ENCODE results near the gene YRDC. TPM values are rescaled to one million over a fixed set of nuclear protein-coding genes. Genes with fewer than 3 reads are reported as not detected.

Gene YRDC
- total RNA-seq, 3 donors from 2014 or later = 11.6 to 19.3 (median 12.5) TPM

DNA sequence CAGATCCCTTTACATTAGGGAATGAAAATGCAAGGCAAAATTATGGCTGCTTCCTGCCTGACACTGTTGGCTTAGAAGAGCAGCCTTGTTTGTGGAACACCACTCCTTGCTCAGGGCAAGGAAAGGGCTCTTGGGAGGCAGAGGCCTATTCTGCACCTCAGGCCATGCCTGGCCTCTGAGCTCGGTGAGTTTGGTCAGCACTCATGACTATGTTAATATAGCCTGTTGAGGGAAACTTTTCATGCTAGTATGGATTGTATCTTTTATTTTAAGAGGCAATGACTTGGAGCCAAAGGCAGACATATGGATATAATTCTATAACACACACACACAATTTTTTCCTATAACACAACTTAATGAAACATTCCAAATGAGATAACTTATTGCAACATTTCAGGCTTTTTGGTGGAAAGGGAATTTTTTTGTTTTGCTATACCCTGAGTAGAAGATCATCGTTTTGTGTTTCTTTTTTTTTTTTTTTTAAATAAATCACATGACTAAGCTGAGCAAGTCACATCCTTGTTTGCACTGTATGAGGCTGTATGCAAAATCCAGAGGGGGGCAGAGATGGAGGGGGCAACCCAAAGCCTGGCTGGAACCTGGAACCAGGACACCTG lies 5.6 kb upstream of the YRDC start:
- Histone ChIP-seq H3K36me3 (peaks cover 2% of the 10 kb centered on the region), H3K4me1 (peaks cover 0 to 6% of the 10 kb centered on the region in 2 donors), H3K4me3 (no peak overlapping the region), H3K27ac (no peak overlapping the region), H3K9me3 (no peaks in the 10 kb centered on the region), H3K27me3 (no peaks in the 10 kb centered on the region)
- TF ChIP-seq POLR2A (IDR thresholded peaks at IDR 0.05) = no peak
- TF ChIP-seq, protein P1, sequence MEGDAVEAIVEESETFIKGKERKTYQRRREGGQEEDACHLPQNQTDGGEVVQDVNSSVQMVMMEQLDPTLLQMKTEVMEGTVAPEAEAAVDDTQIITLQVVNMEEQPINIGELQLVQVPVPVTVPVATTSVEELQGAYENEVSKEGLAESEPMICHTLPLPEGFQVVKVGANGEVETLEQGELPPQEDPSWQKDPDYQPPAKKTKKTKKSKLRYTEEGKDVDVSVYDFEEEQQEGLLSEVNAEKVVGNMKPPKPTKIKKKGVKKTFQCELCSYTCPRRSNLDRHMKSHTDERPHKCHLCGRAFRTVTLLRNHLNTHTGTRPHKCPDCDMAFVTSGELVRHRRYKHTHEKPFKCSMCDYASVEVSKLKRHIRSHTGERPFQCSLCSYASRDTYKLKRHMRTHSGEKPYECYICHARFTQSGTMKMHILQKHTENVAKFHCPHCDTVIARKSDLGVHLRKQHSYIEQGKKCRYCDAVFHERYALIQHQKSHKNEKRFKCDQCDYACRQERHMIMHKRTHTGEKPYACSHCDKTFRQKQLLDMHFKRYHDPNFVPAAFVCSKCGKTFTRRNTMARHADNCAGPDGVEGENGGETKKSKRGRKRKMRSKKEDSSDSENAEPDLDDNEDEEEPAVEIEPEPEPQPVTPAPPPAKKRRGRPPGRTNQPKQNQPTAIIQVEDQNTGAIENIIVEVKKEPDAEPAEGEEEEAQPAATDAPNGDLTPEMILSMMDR (IDR thresholded peaks at IDR 0.05) = no peak
- no peak for TF ChIP-seq POLR2AphosphoS5 (IDR thresholded peaks at IDR 0.05)
- no peak for DNase-seq (ENCODE audit: low spot score in 2 of 2)
- intact Hi-C loops (cut with DNase I; ENCODE audit: low total_unique reads) = no loop called here

DNA sequence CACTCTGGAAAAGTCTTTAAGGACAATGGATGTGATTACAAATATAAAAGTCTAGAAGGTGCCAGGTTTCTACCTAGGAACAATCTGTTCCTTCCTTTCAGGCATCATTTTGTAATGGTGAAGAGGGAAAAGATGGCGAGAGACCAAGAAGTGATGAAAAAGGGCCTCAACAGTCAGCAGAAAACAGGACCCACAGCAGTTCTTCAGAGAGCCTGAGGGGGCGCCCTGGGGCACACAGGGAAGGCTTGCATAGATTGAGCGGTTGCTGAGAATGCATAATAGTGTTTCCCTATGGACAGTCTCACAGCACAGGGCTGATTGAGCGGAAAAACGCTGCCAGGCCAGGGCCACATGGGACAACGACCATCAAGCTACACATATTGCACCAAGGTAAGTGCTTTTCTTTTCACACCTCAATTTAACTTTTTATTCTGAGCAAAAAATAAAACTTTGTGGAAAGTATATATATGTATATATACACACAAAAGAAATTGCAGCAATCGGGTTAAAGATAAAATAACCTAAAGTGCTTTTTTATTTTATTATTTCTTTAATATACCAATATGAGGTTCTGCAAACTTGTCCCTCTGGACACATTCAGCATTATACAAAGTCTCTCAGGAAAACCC lies 3.1 kb upstream of the YRDC start:
- TF ChIP-seq POLR2A (IDR thresholded peaks at IDR 0.05) (no peak), POLR2AphosphoS5 (IDR thresholded peaks at IDR 0.05) (no peak)
- TF ChIP-seq, protein P1 (IDR thresholded peaks at IDR 0.05) = peak; percentile 8 to 45 (median 39)
- H3K27me3 ChIP-seq = no peaks in the 10 kb centered on the region
- peaks cover 4 to 14% of the 10 kb centered on the region in 2 donors for H3K4me1 ChIP-seq
- H3K36me3 ChIP-seq = peaks cover 2% of the 10 kb centered on the region
- no peak overlapping the region for H3K27ac ChIP-seq
- DNase-seq (ENCODE audit: low spot score in 2 of 2) = peak; percentile 42 to 71
- H3K4me3 ChIP-seq = no peak overlapping the region
- intact Hi-C loops (cut with DNase I; ENCODE audit: low total_unique reads) = no loop called here
- no peaks in the 10 kb centered on the region for H3K9me3 ChIP-seq

DNA sequence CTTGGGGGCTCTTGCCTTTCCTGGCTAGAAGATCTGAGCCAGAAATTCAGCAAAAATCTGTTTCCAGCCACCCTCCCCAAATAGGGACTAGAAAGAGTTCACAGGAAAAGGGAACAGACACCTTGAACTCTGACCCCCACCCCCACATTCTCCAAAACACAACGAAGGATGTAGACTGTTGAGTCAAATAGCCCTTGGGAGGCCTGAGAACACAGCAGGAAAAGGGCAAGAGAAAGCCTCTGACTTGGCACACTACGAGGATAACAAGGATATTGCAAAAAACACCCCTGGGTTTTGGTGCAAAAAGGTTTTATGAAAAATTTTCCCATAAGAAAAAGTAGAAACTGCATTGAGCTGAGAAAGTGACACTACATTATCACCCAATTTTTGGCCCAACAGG lies 1.9 kb upstream of the YRDC start:
- no peaks in the 10 kb centered on the region for H3K27me3 ChIP-seq
- H3K36me3 ChIP-seq = peaks cover 1% of the 10 kb centered on the region
- no peak overlapping the region for H3K27ac ChIP-seq
- H3K4me3 ChIP-seq = no peak overlapping the region
- TF ChIP-seq, protein P1 (IDR thresholded peaks at IDR 0.05) = no peak
- no peak for TF ChIP-seq POLR2AphosphoS5 (IDR thresholded peaks at IDR 0.05)
- TF ChIP-seq POLR2A (IDR thresholded peaks at IDR 0.05) = no peak
- peaks cover 4 to 14% of the 10 kb centered on the region in 2 donors for H3K4me1 ChIP-seq
- H3K9me3 ChIP-seq = no peaks in the 10 kb centered on the region
- DNase-seq (ENCODE audit: low spot score in 2 of 2) = no peak
- intact Hi-C loops (cut with DNase I; ENCODE audit: low total_unique reads) = loop anchor here (5.0 kb wide), 1 partner anchor 1037 kb away; no protein-coding TSS in a partner anchor

DNA sequence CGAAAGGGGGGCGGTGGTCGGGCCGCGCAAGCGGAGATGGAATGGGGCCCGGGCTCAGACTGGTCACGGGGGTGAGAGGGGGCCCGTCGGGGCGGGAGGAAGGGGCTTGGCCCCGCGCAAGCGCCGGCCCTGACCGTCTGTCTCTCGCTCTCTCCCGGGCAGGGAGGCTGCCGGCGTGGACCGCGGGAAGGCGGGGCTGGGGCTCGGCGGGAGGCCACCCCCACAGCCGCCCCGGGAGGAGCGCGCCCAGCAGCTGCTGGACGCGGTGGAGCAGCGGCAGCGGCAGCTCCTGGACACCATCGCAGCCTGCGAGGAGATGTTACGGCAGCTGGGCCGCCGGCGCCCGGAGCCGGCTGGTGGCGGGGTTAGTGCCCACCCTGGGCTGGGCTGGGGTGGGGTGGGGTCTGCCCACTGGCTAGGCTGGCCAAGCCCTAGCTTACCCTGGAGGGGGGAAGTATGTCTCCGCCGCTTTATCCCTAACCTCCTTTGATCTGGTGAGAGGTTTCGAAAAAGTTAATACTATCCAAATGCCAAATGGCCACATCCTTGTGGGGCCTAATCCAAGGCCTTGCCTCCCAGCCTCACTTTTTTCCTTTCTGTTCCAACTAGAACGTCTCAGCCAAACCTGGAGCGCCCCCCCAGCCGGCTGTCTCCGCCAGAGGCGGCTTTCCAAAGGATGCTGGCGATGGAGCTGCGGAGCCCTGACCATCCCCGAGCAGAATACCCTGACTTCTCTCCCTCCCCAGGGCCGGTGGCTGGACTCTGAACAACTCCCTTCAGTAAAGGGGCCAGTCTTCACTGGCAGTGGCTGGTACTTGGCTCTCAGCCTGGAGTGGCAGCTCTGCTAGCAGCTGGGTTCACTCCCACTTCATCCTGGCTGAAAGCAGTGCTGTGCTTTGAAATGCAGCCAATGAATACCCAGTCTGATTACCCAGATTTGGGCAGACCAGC lies 636 bp upstream of the YRDC start:
- Histone ChIP-seq H3K27ac (peak overlapping the region; percentile 93 to 98), H3K27me3 (no peaks in the 10 kb centered on the region), H3K4me1 (peaks cover 4 to 14% of the 10 kb centered on the region in 2 donors), H3K36me3 (peaks cover 4% of the 10 kb centered on the region), H3K4me3 (peak overlapping the region; percentile 88 to 98 (median 96)), H3K9me3 (no peaks in the 10 kb centered on the region)
- DNase-seq (ENCODE audit: low spot score in 2 of 2) = peak in 1 of 2 donors; percentile 30
- TF ChIP-seq, protein P1 (IDR thresholded peaks at IDR 0.05) = no peak
- TF ChIP-seq POLR2A (IDR thresholded peaks at IDR 0.05) (no peak), POLR2AphosphoS5 (IDR thresholded peaks at IDR 0.05) (no peak)
- intact Hi-C loops (cut with DNase I; ENCODE audit: low total_unique reads) = loop anchor here (5.0 kb wide), 1 partner anchor 1039 kb away; no protein-coding TSS in a partner anchor

All from breast epithelium (tissue), 4 donors.